Testis (tissue), 5 donors: ENCODE measurements around the gene GNAO1. TPM values are rescaled to one million over a fixed set of nuclear protein-coding genes. Genes with fewer than 3 reads are reported as not detected.

Source experiments
- DNase-seq: peaks from one replicate; pipeline ENCODE4 v3.0.0-alpha.2; 2019
- H3K27ac ChIP-seq, 2 donors: fragments of 200-600 bp; sonication (generic); one replicate each; pipeline ENCODE4 v1.5.1; 2019
- H3K27me3 ChIP-seq: fragments of 200-600 bp; sonication (generic); one replicate; pipeline ENCODE4 v1.5.1; 2019
- H3K36me3 ChIP-seq: fragments of 200-600 bp; sonication (generic); one replicate; pipeline ENCODE4 v1.5.1; 2017; ENCODE audit warnings: low read depth; ENCODE audit errors: missing control alignments
- H3K4me1 ChIP-seq: fragments of 200-600 bp; sonication (generic); one replicate; pipeline ENCODE4 v1.5.1; 2019
- H3K4me3 ChIP-seq, 2 donors: fragments of 200-600 bp; sonication (generic); one replicate each; pipeline ENCODE4 v1.5.1; 2017 to 2019
- H3K9me3 ChIP-seq: fragments of 200-600 bp; sonication (generic); one replicate; pipeline ENCODE4 v1.5.1; 2017
- CTCF ChIP-seq, 3 experiments: fragments of 450-650 bp in 2 of 3; fragments of 200-600 bp in 1 of 3; sonication (generic) in 1 of 3; IDR thresholded peaks; one replicate each; pipeline ENCODE4 v1.5.1; 2016 to 2019; ENCODE audit warnings: antibody characterized with exemption in 3 of 3, mild to moderate bottlenecking in 2 of 3, moderate library complexity in 1 of 3
- POLR2A ChIP-seq: fragments of 450-650 bp; IDR thresholded peaks from one replicate; pipeline ENCODE4 v1.6.1; 2017; ENCODE audit warnings: antibody characterized with exemption, mild to moderate bottlenecking, moderate library complexity
- WGBS, 2 donors: methylation state at CpG; one replicate each; pipeline ENCODE4 v1.1.5; 2018; 5-methylcytosine and 5-hydroxymethylcytosine counted together
- intact Hi-C: fragments of 100-400 bp; cut with DNase I; formaldehyde crosslinking; loops from one replicate; pipeline ENCODE4 v1.15.1; 2023; ENCODE audit warnings: low total_unique reads
- long read RNA-seq, 2 donors: transcript quantifications; one replicate each; lab custom pipeline, GENCODE V29; 2026
- polyA plus RNA-seq: library from polyadenylated mRNA; stranded (reverse); fragments of 350-450 nt; fragmentation: Illumina TruSeq; extraction: RNeasy Lipid Tissue Mini Kit (QIAGEN cat#74804); gene quantifications from one replicate; pipeline ENCODE4 v1.2.3, GENCODE V29; 2014; ENCODE audit warnings: low read depth, low replicate concordance; ENCODE audit not compliant: insufficient read depth
- total RNA-seq, 2 donors: library from RNA; depleted of rRNA; stranded (reverse); fragments of >200 nt; gene quantifications; one replicate each; pipeline ENCODE4 v1.2.3, GENCODE V29; 2016

The GNAO1 gene
- total RNA-seq: 10 to 100 TPM; 28.6 to 33.3 TPM
- 37.1 TPM for polyA plus RNA-seq
- long read RNA-seq, donor 1: 0 reads
- long read RNA-seq, donor 2, partial matches to known transcripts: 0 of 1 reads
- long read RNA-seq, donor 2, other reads (novel, unspliced or antisense): 0 of 1 reads

DNA sequence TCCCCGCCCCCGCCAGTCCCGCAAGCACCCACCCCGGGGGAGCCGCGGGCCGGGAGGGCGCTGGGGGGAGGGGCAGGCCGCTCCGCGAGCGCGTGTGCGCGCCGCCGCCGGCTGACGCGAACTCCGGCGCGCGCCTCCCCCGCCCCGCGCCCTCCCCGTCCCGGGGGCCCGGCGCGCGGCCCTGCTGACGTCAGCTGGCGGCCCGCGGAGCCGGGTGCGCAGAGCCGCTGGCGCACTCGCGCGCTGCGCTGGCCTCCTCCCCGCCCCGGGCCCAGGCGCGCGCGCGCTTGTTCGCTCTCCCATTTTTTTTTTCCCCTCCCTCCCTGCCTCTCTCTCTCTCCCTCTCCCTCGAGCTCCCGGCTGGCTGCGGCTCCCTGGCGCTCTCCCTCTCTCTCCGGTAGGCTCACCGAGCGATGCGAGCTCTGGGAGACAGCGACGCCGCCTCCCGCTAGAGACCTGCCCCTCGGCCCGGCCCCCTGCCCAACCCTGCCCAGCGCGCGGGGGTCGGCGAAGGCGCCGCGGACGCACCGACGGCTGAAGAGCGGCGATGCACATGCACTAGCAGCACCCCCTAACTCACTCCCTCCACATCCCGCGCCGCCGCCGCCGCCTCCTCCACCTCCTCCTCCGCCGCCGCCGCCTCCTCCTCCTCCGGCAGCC is at the start of gene GNAO1:
TSS of gene GNAO1 (plus strand) at position 334 of the 660 bp plus-strand sequence. CDS start 747 bp downstream, outside the sequence.
- intact Hi-C loops: no loop called here
- 0 to 1% methylated on average over 41 to 65 of the region's 91 CpGs for WGBS, 2 donors
- Histone ChIP-seq H3K36me3 (no peaks in the 10 kb centered on the region), H3K27ac (peak within 1 kb of the TSS; percentile 92 to 98), H3K4me3 (peak within 1 kb of the TSS; percentile 76 to 89), H3K9me3 (no peaks in the 10 kb centered on the region), H3K27me3 (no peaks in the 10 kb centered on the region), H3K4me1 (peaks cover 10% of the 10 kb centered on the region)
- peak; percentile 75 for DNase-seq
- TF ChIP-seq CTCF (IDR thresholded peaks at IDR 0.05) (no peak), POLR2A (no peak)

DNA sequence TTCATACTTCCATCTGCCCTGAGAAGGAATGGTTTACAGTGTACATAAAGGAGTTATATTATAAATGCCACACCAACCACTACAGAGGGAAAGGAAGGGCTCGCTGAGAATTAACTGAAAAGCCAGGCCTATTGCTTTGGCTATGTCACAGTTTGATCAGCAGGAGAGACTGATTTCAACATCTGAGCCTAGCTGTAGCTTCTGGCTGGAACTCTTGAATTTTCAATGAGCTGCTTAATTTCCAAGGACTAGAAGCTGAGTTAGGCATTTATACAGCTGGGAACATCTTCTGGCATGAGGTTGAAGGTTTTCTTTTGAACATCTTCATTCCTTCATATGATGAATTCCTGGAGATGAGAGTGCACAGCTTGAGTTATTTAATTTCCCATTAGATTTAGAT is 47.6 kb upstream of the GNAO1 start:
- TF ChIP-seq POLR2A (no peak), CTCF (IDR thresholded peaks at IDR 0.05) (no peak)
- no peak for DNase-seq
- H3K36me3 ChIP-seq: no peaks in the 10 kb centered on the region
- H3K4me3 ChIP-seq: no peak overlapping the region
- no peaks in the 10 kb centered on the region for H3K27me3 ChIP-seq
- 36 to 65% methylated on average over 1 of the region's 1 CpG for WGBS, 2 donors
- intact Hi-C loops: no loop called here
- no peaks in the 10 kb centered on the region for H3K4me1 ChIP-seq
- H3K9me3 ChIP-seq: no peaks in the 10 kb centered on the region
- H3K27ac ChIP-seq: no peak overlapping the region

DNA sequence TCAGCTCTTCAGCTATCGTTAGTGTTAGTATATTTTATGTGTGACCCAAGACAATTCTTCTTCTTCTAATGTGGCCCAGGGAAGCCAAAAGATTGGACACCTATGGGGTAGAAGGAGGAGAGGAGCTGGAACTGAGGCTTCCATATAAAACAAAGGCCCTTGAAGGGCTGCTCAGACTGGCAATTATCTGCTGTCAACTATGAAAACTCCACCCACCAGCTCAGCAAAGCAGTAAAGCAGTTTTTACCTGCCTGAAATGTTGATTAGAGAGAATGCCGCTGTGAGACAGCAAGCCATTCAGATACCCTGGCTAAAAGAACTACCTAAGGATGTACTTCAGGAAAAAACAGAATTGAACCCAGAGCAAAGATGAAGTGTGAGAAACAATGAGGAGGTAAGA is 45.9 kb upstream of the GNAO1 start:
- TF ChIP-seq CTCF (IDR thresholded peaks at IDR 0.05) (no peak), POLR2A (no peak)
- Histone ChIP-seq H3K4me3 (no peak overlapping the region), H3K27ac (no peak overlapping the region), H3K4me1 (no peaks in the 10 kb centered on the region), H3K36me3 (no peaks in the 10 kb centered on the region), H3K9me3 (no peaks in the 10 kb centered on the region), H3K27me3 (no peaks in the 10 kb centered on the region)
- no peak for DNase-seq
- 86 to 93% methylated on average over 2 of the region's 2 CpGs for WGBS, 2 donors
- intact Hi-C loops: no loop called here

DNA sequence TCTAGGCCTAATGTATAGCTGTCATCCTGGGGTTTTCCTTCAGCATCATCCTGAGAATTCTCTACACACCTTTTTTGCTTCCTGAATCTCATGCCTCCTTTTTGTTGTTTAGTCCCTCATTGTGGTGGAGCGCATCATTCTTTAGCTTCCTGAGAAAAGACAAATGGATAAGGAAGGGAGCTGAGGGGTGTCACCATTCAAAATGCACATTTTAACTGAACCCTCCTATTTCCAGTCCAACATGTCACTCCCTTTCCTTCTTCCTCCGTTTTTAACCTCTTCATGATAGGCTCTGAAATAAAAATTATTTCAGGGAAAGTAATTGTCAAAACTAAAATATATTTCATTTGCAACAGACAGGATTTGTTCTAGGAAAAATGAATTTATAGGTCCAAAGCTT is 39.7 kb upstream of the GNAO1 start:
- intact Hi-C loops: no loop called here
- no peaks in the 10 kb centered on the region for H3K27me3 ChIP-seq

More for the DNA sequence above, 39.7 kb upstream of the GNAO1 start:
- no peaks in the 10 kb centered on the region for H3K4me1 ChIP-seq
- no peak overlapping the region for H3K27ac ChIP-seq
- 85 to 94% methylated on average over 2 of the region's 2 CpGs for WGBS, 2 donors
- no peaks in the 10 kb centered on the region for H3K9me3 ChIP-seq
- no peaks in the 10 kb centered on the region for H3K36me3 ChIP-seq
- no peak for DNase-seq
- no peak overlapping the region for H3K4me3 ChIP-seq
- TF ChIP-seq POLR2A (no peak), CTCF (IDR thresholded peaks at IDR 0.05) (no peak)
